HS-27A (cell line): ENCODE results near the gene PHLDB2.
A peak's percentile ranks its signal among the peaks of the same experiment; 100 is the strongest.

Experiments used
- DNase-seq: peaks from one replicate; pipeline ENCODE4 v3.0.0-alpha.2; 2012; ENCODE audit warnings: low read depth, missing footprints

The PHLDB2 gene

GRCh38 chr3:111884411-111885018 lies 25.4 kb downstream of the PHLDB2 start:
- no peak for DNase-seq

- no peak for DNase-seq
These were observed 26.5 kb downstream of the PHLDB2 start for GRCh38 chr3:111885578-111885977.

- DNase-seq = no peak
These were observed 31.1 kb downstream of the PHLDB2 start for GRCh38 chr3:111890051-111890580.

GRCh38 chr3:111892070-111892469 lies 33.0 kb downstream of the PHLDB2 start:
- no peak for DNase-seq

DNA sequence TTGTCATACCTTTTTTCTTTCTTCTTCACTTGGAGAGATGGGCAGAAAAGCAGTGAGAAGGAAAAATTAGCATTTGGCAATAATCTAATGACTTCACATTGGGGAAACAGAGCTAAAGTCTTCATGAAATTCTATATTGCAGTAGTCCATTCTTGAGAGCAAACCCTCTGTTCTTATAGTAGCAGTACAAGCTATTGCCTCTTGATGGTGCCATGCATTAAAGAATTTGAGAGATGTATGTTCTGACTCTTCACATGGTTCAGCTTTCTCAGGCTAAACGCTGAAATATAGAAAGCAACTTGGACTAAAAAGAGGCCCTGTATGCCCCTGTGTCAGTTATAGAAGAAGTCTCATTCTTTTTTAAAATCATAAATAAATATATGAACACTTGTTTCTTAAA lies 36.0 kb downstream of the PHLDB2 start:
- DNase-seq = no peak

DNA sequence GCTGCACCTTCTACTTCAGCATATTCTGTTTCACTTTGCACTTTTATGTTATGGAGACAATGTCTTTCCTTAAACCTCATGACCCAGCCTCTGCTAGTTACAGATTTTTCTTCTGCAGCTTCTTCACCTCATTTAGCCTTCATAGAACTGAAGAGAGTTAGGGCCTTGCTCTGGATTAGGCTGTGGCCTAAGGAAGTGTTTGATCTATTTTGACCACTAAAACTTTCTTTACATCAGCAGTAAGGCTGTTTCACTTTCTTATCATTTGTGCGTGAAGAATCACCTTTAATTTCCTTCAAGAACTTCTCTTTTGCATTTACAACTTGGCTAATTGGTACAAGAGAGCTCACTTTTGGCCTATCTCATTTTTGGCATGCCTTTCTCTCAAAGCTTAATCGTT lies 40.9 kb downstream of the PHLDB2 start:
- no peak for DNase-seq

DNA sequence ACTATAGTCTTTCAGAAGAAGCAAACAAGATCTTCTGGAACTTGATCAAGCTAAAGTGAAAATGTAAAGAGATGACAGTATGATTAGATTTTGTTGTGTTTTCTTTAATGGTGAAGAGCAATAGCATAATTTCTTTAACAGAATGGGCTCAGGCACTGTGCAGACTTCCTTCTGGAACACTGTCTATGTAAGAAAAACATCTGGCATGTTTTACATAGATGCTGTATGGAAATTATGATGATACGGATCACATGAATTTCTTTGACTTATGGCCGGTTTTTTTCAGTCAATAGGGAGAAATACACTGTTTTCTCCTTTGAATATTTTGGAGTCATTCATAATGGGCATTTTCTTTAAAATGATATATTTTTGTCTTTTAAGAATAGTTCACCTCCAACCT lies 42.6 kb downstream of the PHLDB2 start:
- DNase-seq = no peak

GRCh38 chr3:111902534-111902933 lies 43.5 kb downstream of the PHLDB2 start:
- no peak for DNase-seq

DNA sequence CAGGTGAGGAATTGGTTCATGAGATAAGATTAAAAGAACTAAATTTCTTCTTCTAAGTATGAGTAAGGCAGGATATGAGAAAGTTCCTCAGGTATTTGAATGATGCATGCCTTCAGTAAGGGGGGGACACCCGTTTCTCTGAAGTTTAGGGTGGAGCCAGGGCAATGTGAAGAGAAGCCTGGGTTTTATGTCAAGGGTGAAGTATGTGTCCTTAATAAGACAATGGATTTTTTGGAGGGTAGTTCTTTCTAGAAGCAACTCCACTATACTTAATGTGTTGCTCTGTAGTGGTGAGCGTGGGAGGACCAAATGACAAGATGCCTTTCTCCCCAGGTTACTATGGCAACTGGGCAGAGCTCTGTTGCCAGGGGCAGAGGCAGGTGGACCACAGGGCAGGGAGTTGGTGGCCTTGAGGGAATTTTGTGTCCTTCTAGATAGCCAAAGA lies 44.0 kb downstream of the PHLDB2 start:
- peak; percentile 80 for DNase-seq

DNA sequence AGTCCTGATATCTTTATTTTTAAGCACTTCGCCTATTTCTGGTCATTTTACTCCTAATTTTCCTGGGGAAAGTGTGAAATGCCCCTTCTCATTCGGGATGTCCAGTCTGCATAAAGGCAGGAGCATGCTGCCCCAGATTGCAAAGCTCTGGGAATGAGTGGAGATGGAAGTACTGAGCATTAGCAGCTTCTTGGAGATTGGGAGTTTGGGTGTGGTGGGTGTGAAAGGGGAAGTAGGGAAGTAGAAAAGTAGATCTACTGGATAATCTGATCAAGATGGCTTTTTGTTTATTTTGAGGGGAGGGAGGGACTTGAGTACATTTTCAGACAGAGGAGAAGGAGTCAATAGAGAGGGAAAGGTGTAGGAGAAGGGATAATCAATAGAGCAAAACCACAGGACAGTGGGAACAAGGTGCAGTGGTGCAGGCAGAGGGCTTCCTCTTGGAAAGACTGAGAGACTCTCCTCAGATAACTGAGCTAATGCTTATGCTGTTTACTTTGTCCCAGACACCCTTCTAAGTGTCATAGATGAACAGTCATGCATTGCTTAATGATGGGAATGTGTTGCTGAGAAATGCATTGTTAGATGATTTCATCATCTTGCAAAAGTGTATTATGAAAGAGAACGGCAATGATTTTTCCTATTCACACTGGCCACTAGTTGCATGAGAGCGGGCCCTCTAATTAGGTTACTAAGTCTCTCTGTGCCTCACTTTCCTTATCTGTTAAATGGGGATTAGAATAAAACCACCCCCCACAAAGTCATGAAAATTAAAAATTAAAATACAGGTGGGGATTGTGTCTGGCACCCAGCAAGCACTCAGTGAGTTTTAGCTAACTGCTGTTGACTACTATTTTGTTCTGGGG lies 45.5 kb downstream of the PHLDB2 start:
- DNase-seq = peak; percentile 80

DNA sequence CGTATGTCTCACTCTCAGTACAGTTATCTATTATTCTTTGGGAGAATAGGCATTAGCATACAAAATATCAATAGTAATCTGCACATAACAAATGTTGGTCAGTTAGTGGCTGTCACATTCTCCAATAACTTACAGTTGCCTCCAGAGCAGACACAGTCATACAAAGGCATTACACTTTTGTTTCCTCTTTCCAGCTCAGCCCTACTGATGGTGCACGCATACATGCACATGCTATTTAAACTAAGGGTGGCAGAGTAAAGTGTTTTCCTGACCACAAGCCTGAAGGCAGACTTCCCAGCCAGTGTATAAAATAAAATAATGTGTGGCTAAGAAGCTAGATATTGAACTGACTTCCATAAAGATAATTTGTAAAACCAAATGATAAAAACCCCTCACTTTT lies 47.6 kb downstream of the PHLDB2 start:
- DNase-seq = no peak

DNA sequence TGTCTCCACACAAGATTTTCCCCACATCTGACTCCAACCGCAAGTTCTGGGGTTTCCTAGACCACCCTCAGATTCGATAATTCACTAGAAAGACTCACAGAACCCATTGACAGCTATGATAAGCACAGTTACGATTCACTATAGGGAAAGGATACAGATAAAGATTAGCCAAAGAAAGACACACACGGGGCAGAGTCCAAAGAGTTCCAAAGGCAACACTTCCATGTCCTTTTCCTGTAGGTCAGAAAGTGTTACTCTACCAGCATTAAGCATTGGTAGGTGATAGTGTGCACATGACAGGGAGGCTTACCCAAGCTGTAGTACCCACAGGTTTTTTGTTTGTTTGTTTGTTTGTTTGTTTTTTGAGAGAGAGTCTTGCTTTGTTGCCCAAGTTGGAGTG lies 48.1 kb downstream of the PHLDB2 start:
- DNase-seq = no peak

DNA sequence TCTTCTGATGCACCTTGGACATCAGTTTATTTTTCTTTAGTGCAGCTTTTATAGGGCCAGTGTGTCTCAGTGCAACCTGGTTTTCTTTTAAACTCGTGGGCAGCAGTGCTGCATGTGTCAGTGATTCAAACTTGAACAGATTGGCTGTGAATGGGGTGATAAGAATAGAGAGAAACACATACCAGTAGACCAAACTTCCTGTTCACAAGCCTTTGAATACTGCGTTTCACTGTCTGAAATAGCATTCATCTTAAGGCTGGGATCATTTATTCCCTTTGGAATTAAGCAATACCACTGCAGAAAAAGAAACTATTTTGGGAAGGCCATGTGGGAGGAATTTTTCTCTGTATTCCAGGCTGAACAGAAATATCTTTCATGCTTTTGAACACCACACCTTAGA lies 51.7 kb downstream of the PHLDB2 start:
- no peak for DNase-seq

DNA sequence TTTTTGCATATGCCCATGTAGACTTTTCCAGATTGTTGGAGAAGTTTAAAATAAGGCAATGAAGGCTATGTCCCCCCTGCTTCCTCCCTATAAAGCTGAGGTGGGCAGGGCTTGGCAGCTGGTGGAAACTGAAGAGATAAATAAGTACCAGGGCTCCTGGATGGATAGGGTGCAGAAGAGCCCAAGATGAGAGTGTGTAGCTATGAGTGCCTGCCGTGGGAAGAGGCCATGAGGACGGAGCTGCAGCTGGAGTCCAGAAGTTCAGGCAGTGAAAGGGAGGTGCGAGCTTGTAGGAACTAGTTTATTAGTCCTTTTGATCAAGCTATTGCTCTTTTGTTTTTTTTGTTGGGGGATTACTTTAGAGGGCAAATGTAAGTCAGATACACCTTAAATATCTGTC lies 52.4 kb downstream of the PHLDB2 start:
- no peak for DNase-seq

DNA sequence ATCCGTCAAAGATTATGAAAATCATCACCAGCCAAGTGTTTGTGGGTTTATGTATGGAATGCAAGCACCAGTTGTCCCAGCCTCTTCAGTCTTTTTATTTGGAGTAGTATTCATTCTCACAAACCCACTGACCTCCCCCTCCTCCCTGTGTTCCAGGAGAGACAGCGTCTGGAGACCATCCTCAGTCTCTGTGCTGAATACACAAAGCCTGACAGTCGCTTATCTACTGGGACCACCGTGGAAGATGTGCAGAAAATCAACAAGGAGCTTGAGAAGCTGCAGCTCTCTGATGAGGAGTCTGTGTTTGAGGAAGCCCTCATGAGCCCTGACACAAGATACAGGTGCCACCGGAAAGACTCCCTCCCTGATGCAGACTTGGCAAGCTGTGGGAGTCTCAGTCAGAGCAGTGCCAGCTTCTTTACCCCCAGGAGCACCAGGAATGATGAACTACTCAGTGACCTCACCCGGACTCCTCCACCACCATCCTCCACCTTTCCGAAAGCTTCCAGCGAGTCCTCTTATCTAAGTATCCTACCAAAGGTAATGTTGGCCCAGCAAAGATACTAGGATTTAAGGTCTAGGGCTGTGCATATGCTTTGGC lies 54.2 kb downstream of the PHLDB2 start:
- DNase-seq = no peak

DNA sequence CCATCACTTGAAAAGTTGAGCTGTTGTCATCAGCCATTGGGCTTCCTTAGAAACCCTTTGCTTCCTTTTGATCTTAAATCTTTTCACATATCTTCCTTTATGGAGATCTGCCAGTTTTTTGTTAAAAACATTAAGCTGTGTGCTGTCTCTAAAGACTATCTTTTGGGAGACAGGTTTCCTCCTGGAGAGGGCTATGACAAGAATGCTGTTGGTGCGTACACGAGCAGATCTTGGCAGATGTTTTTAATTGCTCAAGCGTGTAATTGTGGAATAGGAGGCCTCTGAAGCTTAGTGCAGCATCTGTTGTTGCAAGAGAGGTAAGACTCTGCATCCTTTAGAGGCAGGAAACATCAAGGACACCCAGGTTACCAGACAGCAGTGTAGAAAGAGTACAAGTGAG lies 56.8 kb downstream of the PHLDB2 start:
- DNase-seq = no peak

GRCh38 chr3:111917300-111917699 lies 58.2 kb downstream of the PHLDB2 start:
- no peak for DNase-seq

DNA sequence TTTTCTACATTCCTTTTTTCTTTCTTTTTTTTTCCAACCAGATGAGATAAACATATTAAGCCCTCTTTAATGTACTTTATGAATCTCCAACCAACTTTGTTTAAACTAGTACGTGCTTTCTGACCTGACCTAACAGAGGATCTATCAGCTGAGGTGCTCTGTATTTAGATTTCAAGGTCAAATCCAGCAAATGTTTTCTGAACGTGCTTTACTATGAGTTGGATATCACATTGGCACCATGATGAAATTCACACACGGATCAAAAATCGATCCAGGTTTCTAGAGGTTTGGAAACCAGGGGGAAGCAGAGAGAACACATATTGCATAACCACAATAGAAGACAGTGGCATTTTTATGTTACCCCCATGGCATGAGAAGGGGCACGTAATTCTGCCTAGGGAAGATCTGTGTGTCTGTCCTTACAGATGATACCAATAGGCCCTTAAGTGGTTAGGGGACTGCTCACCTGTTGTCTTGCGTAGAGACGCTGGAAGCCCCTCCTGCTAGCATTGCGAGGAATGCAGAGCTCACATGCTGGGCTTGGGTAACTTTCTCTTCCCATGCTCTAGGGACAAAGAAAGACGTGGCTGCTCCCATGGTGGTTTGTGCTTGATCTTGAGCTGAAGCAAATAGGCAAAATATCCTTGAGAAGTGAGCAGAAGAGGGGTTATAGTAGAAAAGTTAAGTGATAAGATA lies 60.5 kb downstream of the PHLDB2 start:
- DNase-seq = no peak

DNA sequence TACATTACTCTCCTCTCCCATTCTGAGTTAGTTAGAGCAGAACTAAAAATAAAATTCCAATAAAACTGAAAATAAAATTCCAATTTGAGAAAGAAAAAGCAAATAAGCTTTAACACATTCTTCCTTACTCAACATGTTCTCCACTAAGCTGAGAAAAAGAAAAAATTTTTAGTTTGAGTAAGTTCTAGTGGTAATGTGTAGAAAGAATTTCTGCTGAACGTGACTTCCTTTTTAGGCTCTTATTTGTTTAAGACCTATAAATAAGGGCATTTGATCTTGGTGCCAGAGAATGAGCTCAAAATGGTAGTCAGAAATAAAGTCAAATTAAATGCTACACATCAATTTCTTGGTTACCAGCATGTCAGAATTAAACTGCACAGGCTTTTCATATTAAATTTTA lies 62.1 kb downstream of the PHLDB2 start:
- DNase-seq = no peak

GRCh38 chr3:111923095-111923771 lies 64.2 kb downstream of the PHLDB2 start:
- no peak for DNase-seq

DNA sequence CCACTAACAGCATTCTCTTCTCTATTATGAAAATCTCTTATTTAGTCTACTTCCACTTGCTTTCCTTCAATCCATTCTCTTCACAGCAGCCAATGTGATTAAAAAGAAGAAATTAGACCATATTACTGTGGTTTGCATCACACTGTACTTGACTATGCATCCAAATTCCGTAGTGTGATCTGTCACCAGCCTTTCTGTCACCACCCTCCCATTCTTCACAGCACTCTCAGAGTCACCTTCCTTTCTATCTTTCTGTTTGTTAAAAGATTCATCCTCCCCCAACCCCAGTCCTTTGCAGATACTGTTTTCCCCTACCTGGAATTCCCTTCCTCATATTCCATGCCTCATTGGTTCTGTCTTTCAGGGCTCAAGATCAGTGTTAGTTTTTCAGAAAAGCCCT lies 64.7 kb downstream of the PHLDB2 start:
- DNase-seq = no peak

GRCh38 chr3:111924283-111924682 lies 65.2 kb downstream of the PHLDB2 start:
- no peak for DNase-seq
